K562 (cell line): Measurements from ENCODE around the gene ERC2. TPM values are rescaled to one million over a fixed set of nuclear protein-coding genes. Genes with fewer than 3 reads are reported as not detected.

ENCODE experiments used
- ATAC-seq: fragments of 200-7000 bp; cut with Tn5 transposase; 3 replicates; pipeline ENCODE4 v1.9.1; 2020; ENCODE audit warnings: moderate library complexity
- BruUV-seq: library from RNA; stranded (reverse); fragments of 400-500 nt; replicated peaks from 2 replicates; lab custom pipeline; 2021; lab: Mats Ljungman, UMichigan
- CTCF ChIA-PET: fragments of 300-600 bp; formaldehyde crosslinking; extraction: SDS; loops from one replicate; lab custom pipeline; 2021; ENCODE audit warnings: low intra/inter-chr PET ratio; lab: Yijun Ruan, JAX
- POLR2A ChIA-PET: fragments of 300-600, 350-650 bp; sonication (Branson Sonifier 250); formaldehyde crosslinking; extraction: SDS; loops from one replicate; lab custom pipeline; 2021; ENCODE audit warnings: antibody characterized with exemption, inconsistent platforms; lab: Yijun Ruan, JAX
- DNase-seq, 4 experiments: peaks; one replicate each; pipeline versions ENCODE4 v3.0.0 to v3.0.0-alpha.2; 2011 to 2018; ENCODE audit warnings: low spot score in 3 of 4, mixed read lengths in 3 of 4; ENCODE audit errors: extremely low read depth in 1 of 4
- FAIRE-seq: peaks from 2 replicates; lab custom pipeline; 2011; peaks lifted over from hg19 to GRCh38; lab: Jason Lieb, UNC
- H2AFZ ChIP-seq: 2 replicates; pipeline ENCODE4 v1.6.0; 2011; ENCODE audit warnings: low read depth, low read length, control low read depth, inconsistent platforms
- H3K27ac ChIP-seq: fragments of 200-600 bp; 3 replicates; pipeline ENCODE4 v1.8.0; 2011; ENCODE audit warnings: low read depth, mild to moderate bottlenecking, control low read depth, inconsistent platforms, low read length, moderate library complexity, mixed read lengths; ENCODE audit errors: extremely low read depth
- H3K27me3 ChIP-seq, 2 experiments: fragments of 300-600 bp in 1 of 2; 2 replicates in 1 of 2; 3 replicates in 1 of 2; pipeline versions ENCODE4 v1.6.0 to v1.8.0; 2011; ENCODE audit warnings: inconsistent platforms in 2 of 2, low read length in 2 of 2, mild to moderate bottlenecking in 1 of 2, mixed read lengths in 1 of 2, moderate library complexity in 1 of 2; ENCODE audit not compliant: control insufficient read depth in 2 of 2, insufficient read depth in 2 of 2
- H3K36me3 ChIP-seq: fragments of 300-600 bp; 3 replicates; pipeline ENCODE4 v1.8.0; 2011; ENCODE audit warnings: mild to moderate bottlenecking, low read length, inconsistent platforms; ENCODE audit not compliant: control insufficient read depth, insufficient read depth
- H3K4me1 ChIP-seq, 2 experiments: fragments of 200-600 bp in 1 of 2; replicated peaks in 1 of 2; 2 replicates in 1 of 2; 3 replicates in 1 of 2; pipeline versions ENCODE4 v1.5.1 to v1.8.0; 2011; ENCODE audit warnings: inconsistent platforms in 2 of 2, low read length in 2 of 2, mild to moderate bottlenecking in 1 of 2, mixed read lengths in 1 of 2, moderate library complexity in 1 of 2; ENCODE audit not compliant: control insufficient read depth in 2 of 2, insufficient read depth in 2 of 2
- H3K4me2 ChIP-seq: 2 replicates; pipeline ENCODE4 v1.6.1; 2011; ENCODE audit warnings: low read length, control low read depth, inconsistent platforms, mixed read lengths; ENCODE audit not compliant: insufficient read depth
- H3K4me3 ChIP-seq: fragments of 200-600 bp; sonication (generic), shearing (Covaris generic); 2 replicates; pipeline ENCODE4 v1.5.1; 2016; ENCODE audit warnings: control low read depth, inconsistent platforms
- H3K79me2 ChIP-seq: fragments of 200-600 bp; 3 replicates; pipeline ENCODE4 v1.8.0; 2011; ENCODE audit warnings: low read length, inconsistent platforms; ENCODE audit not compliant: control insufficient read depth, insufficient read depth
- H3K9ac ChIP-seq, 2 experiments: 2 replicates each; pipeline versions ENCODE4 v1.6.0 to v1.6.1; 2011; ENCODE audit warnings: low read depth in 2 of 2, low read length in 2 of 2, control low read depth in 1 of 2, inconsistent platforms in 1 of 2, mild to moderate bottlenecking in 1 of 2, mixed read lengths in 1 of 2; ENCODE audit not compliant: insufficient read depth in 1 of 2
- H3K9me1 ChIP-seq: one replicate; pipeline ENCODE4 v1.6.0; 2011; ENCODE audit warnings: inconsistent platforms, mild to moderate bottlenecking, low read length, moderate library complexity; ENCODE audit not compliant: control insufficient read depth, insufficient read depth
- H3K9me3 ChIP-seq: replicated peaks from 2 replicates; pipeline ENCODE4 v1.5.1; 2011; ENCODE audit warnings: low read depth, low read length, inconsistent platforms; ENCODE audit not compliant: control insufficient read depth, insufficient read depth
- H4K20me1 ChIP-seq: replicated peaks from 2 replicates; pipeline ENCODE4 v1.6.1; 2011; ENCODE audit warnings: low read length, inconsistent platforms, mixed read lengths; ENCODE audit not compliant: control insufficient read depth, insufficient read depth
- CCAR2 ChIP-seq: fragments of 200-400 bp; formaldehyde crosslinking; IDR thresholded peaks from 2 replicates; pipeline ENCODE4 v1.6.1; 2017; ENCODE audit warnings: mild to moderate bottlenecking, low read depth, low read length
- ERF ChIP-seq: fragments of 450-650 bp; formaldehyde crosslinking; IDR thresholded peaks from 2 replicates; pipeline ENCODE4 v1.4.0; 2020; ENCODE audit warnings: mild to moderate bottlenecking, mixed read lengths
- FOXK1 ChIP-seq: sonication (generic); formaldehyde crosslinking; IDR thresholded peaks from 2 replicates; pipeline ENCODE4 v1.8.0; 2022; ENCODE audit warnings: missing genetic modification reagents, mild to moderate bottlenecking, borderline replicate concordance
- FOXM1 ChIP-seq, 2 experiments: fragments of 450-650 bp in 1 of 2; sonication (generic) in 1 of 2; formaldehyde crosslinking in 1 of 2; IDR thresholded peaks; 2 replicates each; pipeline versions ENCODE4 v1.6.1 to v1.9.0; 2017 to 2022; ENCODE audit warnings: low read depth in 2 of 2, mild to moderate bottlenecking in 2 of 2, missing genetic modification reagents in 1 of 2, moderate library complexity in 1 of 2
- FUS ChIP-seq: fragments of 200-400 bp; formaldehyde crosslinking; optimal IDR thresholded peaks from 2 replicates; pipeline ENCODE3; 2017; ENCODE audit warnings: low read depth, low read length
- LEF1 ChIP-seq: fragments of 450-650 bp; IDR thresholded peaks from 2 replicates; pipeline ENCODE4 v1.6.1; 2016; ENCODE audit warnings: mild to moderate bottlenecking
- MCM7 ChIP-seq, 2 experiments: fragments of 450-650 bp; IDR thresholded peaks; 2 replicates each; pipeline ENCODE4 v1.6.1; 2016 to 2018
- NCOR1 ChIP-seq: fragments of 450-650 bp; IDR thresholded peaks from 2 replicates; pipeline ENCODE4 v1.6.1; 2016; ENCODE audit warnings: mild to moderate bottlenecking, moderate library complexity
- NR1H2 ChIP-seq: sonication (generic); formaldehyde crosslinking; IDR thresholded peaks from 2 replicates; pipeline ENCODE4 v1.4.0; 2020; ENCODE audit warnings: mild to moderate bottlenecking, missing genetic modification reagents
- PKNOX1 ChIP-seq: fragments of 450-650 bp; IDR thresholded peaks from 2 replicates; pipeline ENCODE4 v1.6.1; 2016
- POLR2AphosphoS2 ChIP-seq: IDR thresholded peaks from 2 replicates; pipeline ENCODE4 v1.6.1; 2012; ENCODE audit warnings: low read length, improper control_type of control experiment
- SRSF1 ChIP-seq: fragments of 200-400 bp; formaldehyde crosslinking; IDR thresholded peaks from 2 replicates; pipeline ENCODE4 v1.6.1; 2017; ENCODE audit warnings: mild to moderate bottlenecking, low read depth, low read length, moderate library complexity
- STAT5A ChIP-seq: IDR thresholded peaks from 2 replicates; pipeline ENCODE4 v1.6.1; 2012; ENCODE audit warnings: low read length, inconsistent platforms, borderline replicate concordance
- ZNF644 ChIP-seq: fragments of 200-800 bp; sonication (Bioruptor generic); IDR thresholded peaks from 2 replicates; pipeline ENCODE4 v1.6.1; 2016; ENCODE audit warnings: low read depth, missing genetic modification characterization, missing compliant biosample characterization
- WGBS: fragments of 100-300 bp; shearing (Covaris generic); methylation state at CpG from one replicate; pipeline ENCODE4 v1.1.6; 2016; ENCODE audit warnings: low coverage, mixed read lengths; ENCODE audit not compliant: insufficient coverage; ENCODE audit errors: missing lambda C conversion rate; 5-methylcytosine and 5-hydroxymethylcytosine counted together
- in situ Hi-C: fragments of 300-500 bp; cut with MboI; formaldehyde crosslinking; loops from 4 replicates; pipeline ENCODE4 v1.15.0; 2018; ENCODE audit warnings: inconsistent platforms, mixed read lengths
- intact Hi-C: fragments of 100-400 bp; cut with micrococcal nuclease; formaldehyde crosslinking; loops from 2 replicates; pipeline ENCODE4 v1.14.2; 2022
- polyA plus RNA-seq, 8 experiments: library from polyadenylated mRNA; depleted of rRNA in 4 of 8; stranded (reverse) in 5 of 8; unstranded in 3 of 8; fragments of >200 nt; fragmentation: Nextera tagmentation in 2 of 8; fragmentation: Illumina TruSeq in 1 of 8; extraction: Ambion mirVana in 2 of 8; extraction: Trizol in 1 of 8; gene quantifications; 2 replicates each; pipeline versions ENCODE4 v1.2.1 to v1.2.3, GENCODE V29; 2011 to 2014; ENCODE audit warnings: inconsistent platforms in 1 of 8, missing spikeins in 1 of 8
- total RNA-seq, 7 experiments: library from RNA; depleted of rRNA in 6 of 7; stranded (reverse); fragments of >200 nt in 6 of 7; fragmentation: Illumina TruSeq in 2 of 7; extraction: Trizol in 2 of 7; gene quantifications; 2 replicates each; pipeline versions ENCODE4 v1.2.1 to v1.2.3, GENCODE V29; 2011 to 2021; ENCODE audit warnings: low replicate concordance in 1 of 7

ERC2 gene
- total and polyA plus RNA-seq, 9 of the 15 experiments (the other 6 are each of a cell fraction or from before 2014, with no cell fraction given): 0.04 to 0.18 (median 0.07) TPM; not detected in 2

- no peak for TF ChIP-seq ZNF644
- no peak for TF ChIP-seq SRSF1
- TF ChIP-seq MCM7 (IDR thresholded peaks at IDR 0.05): no peak
- TF ChIP-seq POLR2AphosphoS2: no peak
These were observed 861.1 kb downstream of the ERC2 start (continued) for GRCh38 chr3:55607175-55607574.

GRCh38 chr3:55605443-55606236, 862.6 kb downstream of the ERC2 start:
- H3K9me3 ChIP-seq: no peaks in the 10 kb centered on the region
- TF ChIP-seq FOXM1 (IDR thresholded peaks at IDR 0.05; ENCODE audit: low read depth) (no peak), FOXM1 (CRISPR knock-in tag; IDR thresholded peaks at IDR 0.05; ENCODE audit: low read depth) (no peak), STAT5A (no peak), CCAR2 (no peak), FUS (no peak), FOXK1 (CRISPR knock-in tag) (no peak), LEF1 (no peak), PKNOX1 (no peak), NR1H2 (CRISPR knock-in tag) (no peak), NCOR1 (no peak), ERF (CRISPR knock-in tag) (no peak)
- TF ChIP-seq, all 486 proteins: peak for 0
- Histone ChIP-seq H4K20me1 (no peaks in the 10 kb centered on the region), H3K4me1 (no peaks in the 10 kb centered on the region), H3K9me1 (no peaks in the 10 kb centered on the region), H3K36me3 (no peaks in the 10 kb centered on the region), H3K27ac (no peak overlapping the region), H3K4me3 (no peak overlapping the region), H3K79me2 (no peaks in the 10 kb centered on the region), H3K9ac (no peak overlapping the region), H2AFZ (no peak overlapping the region), H3K27me3 (no peaks in the 10 kb centered on the region; a peak in 2 of 5 replicates), H3K4me2 (no peak overlapping the region)
- DNase-seq (no peak), ATAC-seq (no peak), FAIRE-seq (no peak)
- in situ Hi-C loops: no loop called here
- no TSS peak for BruUV-seq
- POLR2A ChIA-PET: no interaction called here
- CTCF ChIA-PET: no interaction called here
- intact Hi-C loops: no loop called here
- WGBS: 3% methylated on average over 4 of the region's 4 CpGs
